RKO (cell line): ENCODE measurements around the gene ASIC2.

Experiments used
- DNase-seq: peaks from one replicate; pipeline ENCODE4 v3.0.0-alpha.2; 2016; ENCODE audit warnings: low spot score

Gene ASIC2

GRCh38 chr17:33287096-33287725 lies 5.9 kb downstream of the ASIC2 start:
- no peak for DNase-seq

- DNase-seq: no peak
Measured at GRCh38 chr17:33285413-33285812, 7.7 kb downstream of the ASIC2 start.

- peak; percentile 2 for DNase-seq
Measured at GRCh38 chr17:33284022-33284421, 9.1 kb downstream of the ASIC2 start.

- no peak for DNase-seq
Measured at GRCh38 chr17:33280162-33280943, 12.7 kb downstream of the ASIC2 start.

- DNase-seq: no peak
Measured at GRCh38 chr17:33277436-33278100, 15.5 kb downstream of the ASIC2 start.

- DNase-seq: no peak
Measured at GRCh38 chr17:33273743-33274410, 19.2 kb downstream of the ASIC2 start.

GRCh38 chr17:33273271-33273670 lies 19.8 kb downstream of the ASIC2 start:
- DNase-seq: no peak

- DNase-seq: no peak
Measured at GRCh38 chr17:33272438-33272837, 20.7 kb downstream of the ASIC2 start.

- DNase-seq: no peak
Measured at GRCh38 chr17:33269337-33270060, 23.6 kb downstream of the ASIC2 start.

- no peak for DNase-seq
Measured at GRCh38 chr17:33267851-33268548, 25.1 kb downstream of the ASIC2 start.

GRCh38 chr17:33267271-33267790 lies 25.8 kb downstream of the ASIC2 start:
- DNase-seq: peak; percentile 76

- DNase-seq: no peak
Measured at GRCh38 chr17:33266611-33267010, 26.5 kb downstream of the ASIC2 start.

GRCh38 chr17:33266116-33266515 lies 27.0 kb downstream of the ASIC2 start:
- DNase-seq: no peak

- DNase-seq: no peak
Measured at GRCh38 chr17:33263396-33263795, 29.7 kb downstream of the ASIC2 start.

GRCh38 chr17:33262266-33263123 lies 30.6 kb downstream of the ASIC2 start:
- DNase-seq: no peak

GRCh38 chr17:33261820-33262219 lies 31.3 kb downstream of the ASIC2 start:
- DNase-seq: no peak

- DNase-seq: no peak
Measured at GRCh38 chr17:33260638-33261037, 32.5 kb downstream of the ASIC2 start.

GRCh38 chr17:33258296-33258695 lies 34.8 kb downstream of the ASIC2 start:
- no peak for DNase-seq

- DNase-seq: no peak
Measured at GRCh38 chr17:33245183-33245582, 47.9 kb downstream of the ASIC2 start.

GRCh38 chr17:33243732-33244131 lies 49.4 kb downstream of the ASIC2 start:
- DNase-seq: no peak
